ENCODE results near the gene LBH. TPM values are rescaled to one million over a fixed set of nuclear protein-coding genes. Genes with fewer than 3 reads are reported as not detected.
A peak's percentile ranks its signal among the peaks of the same experiment; 100 is the strongest.

Gene LBH
- total RNA-seq (ENCODE audit: insufficient read depth, low replicate concordance), result 60.2 TPM

GRCh38 chr2:30231212-30231995 is at the start of gene LBH:
Gene LBH, plus strand, starts transcription at chr2:30231534. Its CDS starts 205 bp downstream, at chr2:30231739.
- DNase-seq (ENCODE audit: low spot score), result peak; percentile 90

GRCh38 chr2:30184035-30184434 is 47.3 kb upstream of the LBH start:
- DNase-seq (ENCODE audit: low spot score), result no peak

- no peak for DNase-seq (ENCODE audit: low spot score)
Measured at GRCh38 chr2:30185178-30185577, 46.2 kb upstream of the LBH start.

GRCh38 chr2:30188292-30188691 is 43.0 kb upstream of the LBH start:
- DNase-seq (ENCODE audit: low spot score), result no peak

GRCh38 chr2:30190637-30191036 is 40.7 kb upstream of the LBH start:
- no peak for DNase-seq (ENCODE audit: low spot score)

- no peak for DNase-seq (ENCODE audit: low spot score)
Measured at GRCh38 chr2:30191107-30191506, 40.2 kb upstream of the LBH start.

- peak; percentile 41 for DNase-seq (ENCODE audit: low spot score)
Measured at GRCh38 chr2:30191819-30192271, 39.5 kb upstream of the LBH start.

GRCh38 chr2:30192314-30192713 is 39.0 kb upstream of the LBH start:
- DNase-seq (ENCODE audit: low spot score), result peak; percentile 38

GRCh38 chr2:30193104-30193681 is 38.1 kb upstream of the LBH start:
- DNase-seq (ENCODE audit: low spot score), result peak; percentile 85

- DNase-seq (ENCODE audit: low spot score), result no peak
Measured at GRCh38 chr2:30194421-30194820, 36.9 kb upstream of the LBH start.

- DNase-seq (ENCODE audit: low spot score), result no peak
Measured at GRCh38 chr2:30195016-30195415, 36.3 kb upstream of the LBH start.

GRCh38 chr2:30197570-30198192 is 33.7 kb upstream of the LBH start:
- no peak for DNase-seq (ENCODE audit: low spot score)

- DNase-seq (ENCODE audit: low spot score), result peak; percentile 77
Measured at GRCh38 chr2:30201990-30202389, 29.3 kb upstream of the LBH start.

GRCh38 chr2:30203156-30203555 is 28.2 kb upstream of the LBH start:
- no peak for DNase-seq (ENCODE audit: low spot score)

GRCh38 chr2:30204281-30204680 is 27.1 kb upstream of the LBH start:
- no peak for DNase-seq (ENCODE audit: low spot score)

GRCh38 chr2:30205456-30205855 is 25.9 kb upstream of the LBH start:
- no peak for DNase-seq (ENCODE audit: low spot score)

- DNase-seq (ENCODE audit: low spot score), result no peak
Measured at GRCh38 chr2:30206461-30207430, 24.6 kb upstream of the LBH start.

- DNase-seq (ENCODE audit: low spot score), result peak; percentile 87
Measured at GRCh38 chr2:30208453-30208852, 22.9 kb upstream of the LBH start.

GRCh38 chr2:30209227-30209626 is 22.1 kb upstream of the LBH start:
- no peak for DNase-seq (ENCODE audit: low spot score)

- no peak for DNase-seq (ENCODE audit: low spot score)
Measured at GRCh38 chr2:30213326-30213725, 18.0 kb upstream of the LBH start.

GRCh38 chr2:30213907-30214463 is 17.3 kb upstream of the LBH start:
- no peak for DNase-seq (ENCODE audit: low spot score)

All from umbilical cord (tissue), 2 donors.